PC-9 (cell line): ENCODE measurements around the gene NAAA. TPM values are rescaled to one million over a fixed set of nuclear protein-coding genes. Genes with fewer than 3 reads are reported as not detected.
"Not testable (repeated sequence)": the region's sequence is repeated elsewhere in the genome, so short reads cannot be mapped to it uniquely, and the experiment has no call there.

Experiments used
- BruUV-seq: library from RNA; stranded (reverse); fragments of 400-500 nt; replicated peaks from 2 replicates; lab custom pipeline; 2021; lab: Mats Ljungman, UMichigan
- CTCF ChIA-PET: fragments of 300-600 bp; sonication (Branson Sonifier 250); formaldehyde crosslinking; loops from one replicate; lab custom pipeline; 2022; ENCODE audit warnings: antibody characterized with exemption; lab: Charles Lee
- POLR2A ChIA-PET: fragments of 300-600 bp; sonication (Branson Sonifier 250); formaldehyde crosslinking; loops from one replicate; lab custom pipeline; 2022; ENCODE audit warnings: antibody characterized with exemption; ENCODE audit not compliant: unreplicated experiment; lab: Charles Lee
- DNase-seq, 2 experiments: peaks; one replicate each; pipeline versions ENCODE4 v3.0.0 to v3.0.0-alpha.2; 2015 to 2022; ENCODE audit warnings: mixed read lengths in 1 of 2
- H2AFZ ChIP-seq: fragments of 200-600 bp; sonication (generic); 2 replicates; pipeline ENCODE4 v1.8.1; 2017; ENCODE audit warnings: antibody characterized with exemption
- H3F3A ChIP-seq: fragments of 200-600 bp; sonication (generic); 2 replicates; pipeline ENCODE4 v1.8.1; 2017; ENCODE audit warnings: antibody characterized with exemption, mild to moderate bottlenecking, low read depth; ENCODE audit not compliant: insufficient read depth
- H3K27ac ChIP-seq: fragments of 200-600 bp; sonication (generic); 2 replicates; pipeline ENCODE4 v1.6.1; 2016; ENCODE audit warnings: mixed run types
- H3K27me3 ChIP-seq: fragments of 200-600 bp; sonication (generic); 2 replicates; pipeline ENCODE4 v1.6.1; 2016; ENCODE audit warnings: low read depth, mixed run types; ENCODE audit not compliant: insufficient read depth
- H3K36me3 ChIP-seq: fragments of 200-600 bp; sonication (generic); 2 replicates; pipeline ENCODE4 v1.6.1; 2016; ENCODE audit warnings: low read depth, mixed run types
- H3K4me1 ChIP-seq: fragments of 200-600 bp; sonication (generic); replicated peaks from 2 replicates; pipeline ENCODE4 v1.6.1; 2016; ENCODE audit warnings: mixed run types; ENCODE audit not compliant: insufficient read depth
- H3K4me2 ChIP-seq: fragments of 200-600 bp; sonication (generic); 2 replicates; pipeline ENCODE4 v1.6.1; 2017; ENCODE audit warnings: mixed run types
- H3K4me3 ChIP-seq: fragments of 200-600 bp; sonication (generic); 2 replicates; pipeline ENCODE4 v1.6.1; 2016; ENCODE audit warnings: mixed run types
- H3K79me2 ChIP-seq: fragments of 200-600 bp; sonication (generic); 2 replicates; pipeline ENCODE4 v1.6.1; 2017; ENCODE audit warnings: low read depth, mixed run types
- H3K9me2 ChIP-seq: fragments of 200-600 bp; sonication (generic); 2 replicates; pipeline ENCODE4 v1.8.1; 2017; ENCODE audit warnings: mild to moderate bottlenecking; ENCODE audit not compliant: insufficient read depth
- H3K9me3 ChIP-seq: fragments of 200-600 bp; sonication (generic); 2 replicates; pipeline ENCODE4 v1.8.1; 2016; ENCODE audit warnings: low read depth; ENCODE audit not compliant: insufficient read depth
- H4K20me1 ChIP-seq: fragments of 200-600 bp; sonication (generic); 2 replicates; pipeline ENCODE4 v1.8.1; 2017; ENCODE audit not compliant: insufficient read depth
- EZH2 ChIP-seq: fragments of 200-600 bp; sonication (generic); IDR thresholded peaks from 2 replicates; pipeline ENCODE4 v1.8.0; 2017; ENCODE audit warnings: antibody characterized with exemption, low read depth
- intact Hi-C: fragments of 100-400 bp; cut with micrococcal nuclease; formaldehyde crosslinking; loops from one replicate; pipeline ENCODE4 v1.10.0; 2022; ENCODE audit not compliant: unreplicated experiment
- total RNA-seq: library from RNA; stranded (reverse); gene quantifications from 2 replicates; pipeline ENCODE4 v1.2.3, GENCODE V29; 2021
- TF ChIP-seq, protein P1 (sequence below): fragments of 200-600 bp; sonication (generic); conservative IDR thresholded peaks from 2 replicates; pipeline ENCODE4 v1.6.1; 2017; ENCODE audit warnings: mixed run types, antibody characterized with exemption, mild to moderate bottlenecking, moderate library complexity

The NAAA gene
- total RNA-seq, 1 experiment from 2014 or later: 3.6 TPM

DNA sequence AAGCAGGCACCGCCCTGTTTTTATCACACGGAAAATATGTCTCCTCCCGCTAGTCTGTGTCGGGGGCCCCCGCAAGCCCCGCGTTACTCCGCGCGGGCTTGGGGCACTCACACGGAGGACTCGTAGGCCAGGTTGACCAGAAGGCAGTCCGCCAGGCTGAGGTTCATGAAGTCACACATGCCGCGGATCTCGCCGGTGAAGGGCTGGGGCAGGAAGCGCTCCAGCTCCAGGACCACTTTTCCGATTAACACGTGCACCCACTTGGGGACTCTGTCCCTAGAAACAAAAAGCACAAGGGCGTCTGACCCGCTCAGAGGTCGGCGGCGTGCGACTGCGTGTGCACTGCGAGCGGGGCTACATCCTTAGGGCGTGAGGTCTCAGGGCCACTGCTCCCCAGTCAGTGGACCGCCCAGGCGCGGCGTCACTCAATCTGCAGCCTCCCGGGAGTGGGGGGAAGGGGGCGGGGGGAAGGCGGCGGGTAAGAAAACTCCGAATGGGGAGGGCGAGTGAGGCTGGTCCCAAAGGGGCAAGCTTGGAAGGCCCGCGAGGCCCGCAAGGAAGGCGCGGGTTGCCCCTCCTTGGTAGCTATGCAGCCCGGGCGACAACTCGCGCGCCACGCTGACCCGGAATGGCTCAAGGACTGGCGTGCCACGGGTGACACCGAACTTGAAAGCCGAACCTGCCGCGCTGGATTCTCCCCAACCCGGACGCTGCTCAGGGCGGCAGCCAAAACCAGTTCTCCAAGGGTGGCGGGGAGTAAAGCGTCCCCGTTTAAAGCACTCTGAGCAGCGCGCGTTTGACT lies 722 bp downstream of the NAAA start:
- H3K9me2 ChIP-seq: no peaks in the 10 kb centered on the region
- no peak for TF ChIP-seq EZH2
- TF ChIP-seq, protein P1, sequence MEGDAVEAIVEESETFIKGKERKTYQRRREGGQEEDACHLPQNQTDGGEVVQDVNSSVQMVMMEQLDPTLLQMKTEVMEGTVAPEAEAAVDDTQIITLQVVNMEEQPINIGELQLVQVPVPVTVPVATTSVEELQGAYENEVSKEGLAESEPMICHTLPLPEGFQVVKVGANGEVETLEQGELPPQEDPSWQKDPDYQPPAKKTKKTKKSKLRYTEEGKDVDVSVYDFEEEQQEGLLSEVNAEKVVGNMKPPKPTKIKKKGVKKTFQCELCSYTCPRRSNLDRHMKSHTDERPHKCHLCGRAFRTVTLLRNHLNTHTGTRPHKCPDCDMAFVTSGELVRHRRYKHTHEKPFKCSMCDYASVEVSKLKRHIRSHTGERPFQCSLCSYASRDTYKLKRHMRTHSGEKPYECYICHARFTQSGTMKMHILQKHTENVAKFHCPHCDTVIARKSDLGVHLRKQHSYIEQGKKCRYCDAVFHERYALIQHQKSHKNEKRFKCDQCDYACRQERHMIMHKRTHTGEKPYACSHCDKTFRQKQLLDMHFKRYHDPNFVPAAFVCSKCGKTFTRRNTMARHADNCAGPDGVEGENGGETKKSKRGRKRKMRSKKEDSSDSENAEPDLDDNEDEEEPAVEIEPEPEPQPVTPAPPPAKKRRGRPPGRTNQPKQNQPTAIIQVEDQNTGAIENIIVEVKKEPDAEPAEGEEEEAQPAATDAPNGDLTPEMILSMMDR: no peak
- H3K36me3 ChIP-seq: no peaks in the 10 kb centered on the region
- CTCF ChIA-PET: no interaction called here
- H4K20me1 ChIP-seq: no peaks in the 10 kb centered on the region
- H2AFZ ChIP-seq: peak overlapping the region; percentile 94
- H3K79me2 ChIP-seq: no peaks in the 10 kb centered on the region
- no TSS peak for BruUV-seq
- POLR2A ChIA-PET: no interaction called here
- H3K27ac ChIP-seq: no peak overlapping the region
- peaks cover 5% of the 10 kb centered on the region; the same call in 1 of the 2 replicates for H3F3A ChIP-seq
- intact Hi-C loops: no loop called here
- peak; percentile 43 to 47 for DNase-seq
- H3K4me2 ChIP-seq: peak overlapping the region; percentile 93
- H3K4me1 ChIP-seq: no peaks in the 10 kb centered on the region; the same call in 1 of the 2 replicates
- H3K9me3 ChIP-seq: no peaks in the 10 kb centered on the region
- no peaks in the 10 kb centered on the region for H3K27me3 ChIP-seq
- H3K4me3 ChIP-seq: peak overlapping the region; percentile 90

DNA sequence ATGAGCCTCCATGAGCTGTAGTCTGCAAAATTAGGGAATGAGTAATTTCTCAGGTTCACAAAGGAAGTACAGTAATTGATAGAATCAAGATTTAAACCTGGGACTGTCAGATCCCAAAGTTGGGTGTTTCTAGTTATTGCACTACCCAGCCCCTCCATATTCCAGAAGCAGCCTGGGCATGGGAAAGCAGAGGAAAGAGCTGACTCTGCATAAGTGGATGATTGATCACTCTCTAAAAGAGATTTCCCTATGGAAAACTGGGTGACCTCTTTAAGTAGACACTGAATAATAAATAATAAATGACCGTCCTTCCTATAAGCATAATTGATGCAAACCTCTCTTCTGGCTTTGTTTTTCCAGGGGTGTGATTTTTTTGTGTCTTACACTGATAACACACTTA lies 5.2 kb downstream of the NAAA start:
- CTCF ChIA-PET: no interaction called here
- Histone ChIP-seq H3K36me3 (no peaks in the 10 kb centered on the region), H3K4me1 (no peaks in the 10 kb centered on the region; the same call in 1 of the 2 replicates), H3F3A (no peaks in the 10 kb centered on the region), H3K4me2 (no peak overlapping the region), H3K4me3 (no peak overlapping the region), H3K9me2 (no peaks in the 10 kb centered on the region), H3K27me3 (no peaks in the 10 kb centered on the region), H3K79me2 (no peaks in the 10 kb centered on the region), H3K27ac (no peak overlapping the region), H4K20me1 (no peaks in the 10 kb centered on the region), H3K9me3 (no peaks in the 10 kb centered on the region), H2AFZ (no peak overlapping the region)
- intact Hi-C loops: no loop called here
- no peak for DNase-seq
- no peak for TF ChIP-seq EZH2
- TF ChIP-seq, protein P1: no peak
- BruUV-seq: no TSS peak
- POLR2A ChIA-PET: no interaction called here

DNA sequence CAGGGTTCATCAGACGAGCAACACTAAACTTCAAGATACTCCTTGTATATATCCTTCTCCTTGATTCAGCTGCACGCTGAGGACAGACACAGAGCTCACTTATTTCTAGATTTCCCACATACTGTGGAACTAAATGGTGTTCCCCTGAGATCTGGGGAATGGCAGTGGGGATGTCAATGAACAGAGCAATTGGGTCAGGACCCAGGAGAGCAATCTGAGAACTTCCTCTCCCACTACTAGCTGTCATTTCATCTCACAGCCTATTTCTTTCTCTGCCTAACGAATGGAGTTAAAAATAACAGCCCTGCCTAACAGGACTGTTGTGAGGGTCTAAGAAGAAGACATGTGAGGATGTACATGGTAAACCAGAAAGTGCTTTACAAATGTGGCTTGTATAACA lies 10.7 kb downstream of the NAAA start:
- no peak for TF ChIP-seq EZH2
- TF ChIP-seq, protein P1: no peak
- intact Hi-C loops: no loop called here
- no peaks in the 10 kb centered on the region for H3K27me3 ChIP-seq
- BruUV-seq: no TSS peak
- ChIA-PET POLR2A (no interaction called here), CTCF (no interaction called here)
- no peaks in the 10 kb centered on the region for H3K9me3 ChIP-seq
- no peaks in the 10 kb centered on the region for H3K36me3 ChIP-seq
- no peak overlapping the region for H3K4me2 ChIP-seq
- H2AFZ ChIP-seq: no peak overlapping the region
- H3K4me3 ChIP-seq: no peak overlapping the region
- no peak overlapping the region for H3K27ac ChIP-seq
- no peaks in the 10 kb centered on the region for H3F3A ChIP-seq
- DNase-seq: no peak
- no peaks in the 10 kb centered on the region for H3K79me2 ChIP-seq
- H3K9me2 ChIP-seq: no peaks in the 10 kb centered on the region
- no peaks in the 10 kb centered on the region for H4K20me1 ChIP-seq
- no peaks in the 10 kb centered on the region for H3K4me1 ChIP-seq

DNA sequence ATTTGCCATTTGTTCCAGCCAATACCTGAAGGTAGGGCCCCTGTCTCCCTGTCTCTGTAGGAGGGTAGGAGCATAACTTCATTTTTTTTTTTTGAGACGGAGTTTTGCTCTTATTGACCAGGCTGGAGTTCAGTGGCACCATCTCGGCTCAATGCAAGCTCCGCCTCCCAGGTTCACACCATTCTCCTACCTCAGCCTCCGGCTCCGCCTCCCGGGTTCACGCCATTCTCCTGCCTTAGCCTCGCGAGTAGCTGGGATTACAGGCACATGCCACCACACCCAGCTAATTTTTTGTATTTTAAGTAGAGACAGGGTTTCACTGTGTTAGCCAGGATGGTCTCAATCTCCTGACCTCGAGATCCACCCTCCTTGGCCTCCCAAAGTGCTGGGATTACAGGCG lies 15.9 kb downstream of the NAAA start:
- POLR2A ChIA-PET, H3K4me3 ChIP-seq, BruUV-seq, H3F3A ChIP-seq, CTCF ChIA-PET, H3K9me2 ChIP-seq, H3K27ac ChIP-seq, H3K79me2 ChIP-seq, intact Hi-C loops, H3K4me2 ChIP-seq, H3K27me3 ChIP-seq, DNase-seq, H2AFZ ChIP-seq, H3K36me3 ChIP-seq, H3K4me1 ChIP-seq, H4K20me1 ChIP-seq, H3K9me3 ChIP-seq: not testable (repeated sequence)
